Measurements from ENCODE around the gene KIAA0319L. TPM values are rescaled to one million over a fixed set of nuclear protein-coding genes. Genes with fewer than 3 reads are reported as not detected.

Gene KIAA0319L
- total and polyA plus RNA-seq, 11 donors = 21.0 to 108 (median 76.6) TPM

- 90 to 94% (median 93%) methylated on average over 2 of the region's 2 CpGs for WGBS, 4 donors
Observed at GRCh38 chr1:35524106-35524505, 33.1 kb downstream of the KIAA0319L start.

GRCh38 chr1:35519432-35519831 is 37.8 kb downstream of the KIAA0319L start:
- WGBS, 4 donors = 58 to 68% (median 60%) methylated on average over 2 of the region's 2 CpGs
- ATAC-seq (no peak), DNase-seq (no peak)
- TF ChIP-seq CTCF (IDR thresholded peaks at IDR 0.05) (no peak), POLR2A (IDR thresholded peaks at IDR 0.05) (no peak)
- Histone ChIP-seq H3K4me1 (peaks cover 0 to 7% (median 0%) of the 10 kb centered on the region in 12 donors), H3K4me3 (no peak overlapping the region), H3K27ac (no peak overlapping the region), H3K9me3 (peaks cover 0 to 33% (median 11%) of the 10 kb centered on the region in 12 donors), H3K36me3 (peaks cover 0 to 3% (median 0%) of the 10 kb centered on the region in 9 donors), H3K27me3 (no peaks in the 10 kb centered on the region)
- intact Hi-C loops (cut with DNase I) = no loop called here

More at GRCh38 chr1:35524106-35524505, 33.1 kb downstream of the KIAA0319L start:
- ATAC-seq = no peak
- Histone ChIP-seq H3K27me3 (no peaks in the 10 kb centered on the region), H3K4me1 (peaks cover 0 to 7% (median 0%) of the 10 kb centered on the region in 12 donors), H3K9me3 (no peaks in the 10 kb centered on the region), H3K4me3 (no peak overlapping the region), H3K36me3 (peaks cover 0 to 3% (median 0%) of the 10 kb centered on the region in 9 donors), H3K27ac (no peak overlapping the region)
- TF ChIP-seq POLR2A (IDR thresholded peaks at IDR 0.05) = no peak
- TF ChIP-seq CTCF (IDR thresholded peaks at IDR 0.05) = no peak
- intact Hi-C loops (cut with DNase I) = no loop called here
- no peak for DNase-seq

- 96 to 98% (median 97%) methylated on average over 3 of the region's 3 CpGs for whole genome bisulfite sequencing, 4 donors
- Histone ChIP-seq H3K27ac (no peak overlapping the region), H3K4me1 (peaks cover 0 to 7% (median 0%) of the 10 kb centered on the region in 12 donors), H3K4me3 (no peak overlapping the region), H3K36me3 (peaks cover 0 to under 1% (median 0%) of the 10 kb centered on the region in 9 donors), H3K27me3 (no peaks in the 10 kb centered on the region), H3K9me3 (peaks cover 0 to 33% (median 11%) of the 10 kb centered on the region in 12 donors)
- TF ChIP-seq CTCF (IDR thresholded peaks at IDR 0.05) (no peak), POLR2A (IDR thresholded peaks at IDR 0.05) (no peak)
- DNase-seq = no peak
- no peak for ATAC-seq
- intact Hi-C loops (cut with DNase I) = no loop called here
Observed at GRCh38 chr1:35518183-35518582, 39.0 kb downstream of the KIAA0319L start.

GRCh38 chr1:35511305-35511704 is 45.9 kb downstream of the KIAA0319L start:
- Histone ChIP-seq H3K27ac (no peak overlapping the region), H3K4me3 (no peak overlapping the region), H3K36me3 (peaks cover 0 to 7% (median 5%) of the 10 kb centered on the region in 9 donors), H3K9me3 (peaks cover 0 to 17% (median 6%) of the 10 kb centered on the region in 12 donors), H3K4me1 (peaks cover 0 to 38% (median 33%) of the 10 kb centered on the region in 12 donors), H3K27me3 (no peaks in the 10 kb centered on the region)
- 96 to 100% (median 97%) methylated on average over 2 of the region's 2 CpGs for WGBS, 4 donors
- TF ChIP-seq POLR2A (IDR thresholded peaks at IDR 0.05) (no peak), CTCF (IDR thresholded peaks at IDR 0.05) (no peak)
- no peak for DNase-seq
- intact Hi-C loops (cut with DNase I) = no loop called here
- ATAC-seq = no peak
